Measurements from ENCODE around the gene IZUMO3.
A peak's percentile ranks its signal among the peaks of the same experiment; 100 is the strongest.
"Not testable (repeated sequence)": the region's sequence is repeated elsewhere in the genome, so short reads cannot be mapped to it uniquely, and the experiment has no call there.

Gene IZUMO3

GRCh38 chr9:24545847-24546522 is at the start of gene IZUMO3:
Gene IZUMO3 (minus strand): TSS chr9:24545897. CDS start chr9:24545649, 248 bp downstream.
- no peaks in the 10 kb centered on the region for H3K27me3 ChIP-seq (ENCODE audit: control insufficient read depth in 5 of 5, insufficient read depth in 4 of 5, low read length in 5 of 5)
- no peak within 1 kb of the TSS for H3K27ac ChIP-seq (ENCODE audit: low read depth, low read length)
- peaks cover 0 to 7% (median 0%) of the 10 kb centered on the region in 5 donors for H3K4me1 ChIP-seq (ENCODE audit: control insufficient read depth in 5 of 5, insufficient read depth in 5 of 5, low read length in 5 of 5)
- H3K36me3 ChIP-seq (ENCODE audit: control insufficient read depth in 5 of 5, insufficient read depth in 5 of 5, low read length in 5 of 5) = no peaks in the 10 kb centered on the region
- no peaks in the 10 kb centered on the region for H3K9me3 ChIP-seq (ENCODE audit: control insufficient read depth in 5 of 5, low read length in 5 of 5)
- no peak within 1 kb of the TSS for H3K4me3 ChIP-seq (ENCODE audit: low read depth in 1 of 5, low read length in 5 of 5)
- H3K9ac ChIP-seq (ENCODE audit: low read length in 5 of 5) = no peak within 1 kb of the TSS

DNA sequence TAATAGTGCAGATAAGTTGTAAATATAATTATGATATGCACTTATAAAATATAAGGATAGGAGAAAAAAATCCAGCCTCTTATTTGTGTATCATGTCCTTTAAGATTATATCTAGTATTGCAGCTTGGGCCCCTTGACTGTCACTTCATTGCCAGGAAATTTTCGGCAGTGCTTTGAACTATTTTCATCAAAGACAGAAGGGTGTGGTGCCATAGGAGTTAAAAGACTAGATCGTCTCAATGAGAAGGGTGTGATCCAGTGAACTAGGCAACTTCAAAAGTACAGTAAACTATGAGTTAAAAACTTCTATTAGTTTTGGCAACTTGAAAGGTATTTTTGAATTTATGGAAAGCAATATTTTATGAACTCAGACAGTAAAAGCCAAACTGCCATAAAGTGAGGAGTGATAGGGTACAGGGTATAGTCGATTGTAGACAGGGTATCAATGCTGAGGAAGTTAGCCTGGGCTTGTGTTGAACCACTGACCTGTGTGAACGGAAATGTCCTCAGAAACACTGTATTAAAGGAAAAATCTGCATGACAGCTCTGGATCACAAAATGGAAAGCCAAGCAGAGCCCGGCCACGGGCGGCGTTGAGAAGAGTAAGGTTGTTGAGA is 48.6 kb upstream of the IZUMO3 start:
- H3K9ac ChIP-seq (ENCODE audit: low read length in 5 of 5) = no peak overlapping the region
- H3K9me3 ChIP-seq (ENCODE audit: control insufficient read depth in 5 of 5, low read length in 5 of 5) = no peaks in the 10 kb centered on the region
- no peaks in the 10 kb centered on the region for H3K36me3 ChIP-seq (ENCODE audit: control insufficient read depth in 5 of 5, insufficient read depth in 5 of 5, low read length in 5 of 5)
- no peak overlapping the region for H3K4me3 ChIP-seq (ENCODE audit: low read depth in 1 of 5, low read length in 5 of 5)
- no peaks in the 10 kb centered on the region for H3K4me1 ChIP-seq (ENCODE audit: control insufficient read depth in 5 of 5, insufficient read depth in 5 of 5, low read length in 5 of 5)
- H3K27ac ChIP-seq (ENCODE audit: low read depth, low read length) = no peak overlapping the region
- H3K27me3 ChIP-seq (ENCODE audit: control insufficient read depth in 5 of 5, insufficient read depth in 4 of 5, low read length in 5 of 5) = no peaks in the 10 kb centered on the region

DNA sequence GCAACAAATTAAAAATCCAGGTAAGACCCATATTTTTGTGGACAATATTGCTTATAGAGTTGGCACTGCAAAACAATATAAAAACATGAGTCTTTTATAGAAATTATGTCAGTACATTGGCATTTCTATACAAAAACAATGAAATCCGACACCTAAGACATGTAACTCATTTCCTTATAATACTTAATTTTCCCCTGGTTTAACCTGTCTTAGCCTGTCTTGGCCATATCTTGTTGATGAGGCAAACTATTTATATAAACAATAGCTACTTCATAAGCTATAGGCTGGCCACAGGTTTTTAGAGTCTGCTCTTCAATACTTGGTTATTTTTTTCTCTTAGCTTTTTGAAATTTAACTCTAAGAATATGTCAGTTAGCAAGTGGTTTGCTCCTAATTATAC is 44.7 kb upstream of the IZUMO3 start:
- no peak overlapping the region for H3K27ac ChIP-seq (ENCODE audit: low read depth, low read length)
- H3K4me1 ChIP-seq (ENCODE audit: control insufficient read depth in 5 of 5, insufficient read depth in 5 of 5, low read length in 5 of 5) = no peaks in the 10 kb centered on the region
- no peaks in the 10 kb centered on the region for H3K27me3 ChIP-seq (ENCODE audit: control insufficient read depth in 5 of 5, insufficient read depth in 4 of 5, low read length in 5 of 5)
- H3K36me3 ChIP-seq (ENCODE audit: control insufficient read depth in 5 of 5, insufficient read depth in 5 of 5, low read length in 5 of 5) = no peaks in the 10 kb centered on the region
- peaks cover 0 to 2% (median 0%) of the 10 kb centered on the region in 5 donors for H3K9me3 ChIP-seq (ENCODE audit: control insufficient read depth in 5 of 5, low read length in 5 of 5)
- H3K4me3 ChIP-seq (ENCODE audit: low read depth in 1 of 5, low read length in 5 of 5) = no peak overlapping the region
- no peak overlapping the region for H3K9ac ChIP-seq (ENCODE audit: low read length in 5 of 5)

DNA sequence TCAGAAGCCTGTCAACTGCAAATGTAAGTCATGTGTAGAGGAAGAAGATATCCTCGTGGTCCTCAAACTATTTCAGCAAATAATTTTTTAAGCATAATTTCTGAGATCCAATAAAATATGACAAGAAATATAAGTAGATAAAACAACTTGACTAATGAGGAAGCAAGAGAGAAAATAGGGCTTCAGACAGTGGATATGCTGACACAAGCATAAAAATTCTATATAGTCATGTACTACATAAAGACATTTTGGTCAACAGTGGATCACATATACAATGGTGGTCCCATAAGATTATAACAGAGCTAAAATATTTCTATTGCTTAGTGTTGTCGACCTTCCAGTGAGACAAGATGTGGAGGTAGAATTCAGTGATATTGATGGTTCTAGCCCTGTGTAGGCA is 42.2 kb upstream of the IZUMO3 start:
- Histone ChIP-seq H3K27me3 (ENCODE audit: control insufficient read depth in 5 of 5, insufficient read depth in 4 of 5, low read length in 5 of 5) (no peaks in the 10 kb centered on the region), H3K27ac (ENCODE audit: low read depth, low read length) (no peak overlapping the region), H3K36me3 (ENCODE audit: control insufficient read depth in 5 of 5, insufficient read depth in 5 of 5, low read length in 5 of 5) (no peaks in the 10 kb centered on the region), H3K9me3 (ENCODE audit: control insufficient read depth in 5 of 5, low read length in 5 of 5) (peaks cover 0 to 4% (median 0%) of the 10 kb centered on the region in 5 donors), H3K4me3 (ENCODE audit: low read depth in 1 of 5, low read length in 5 of 5) (no peak overlapping the region), H3K9ac (ENCODE audit: low read length in 5 of 5) (no peak overlapping the region), H3K4me1 (ENCODE audit: control insufficient read depth in 5 of 5, insufficient read depth in 5 of 5, low read length in 5 of 5) (no peaks in the 10 kb centered on the region)

DNA sequence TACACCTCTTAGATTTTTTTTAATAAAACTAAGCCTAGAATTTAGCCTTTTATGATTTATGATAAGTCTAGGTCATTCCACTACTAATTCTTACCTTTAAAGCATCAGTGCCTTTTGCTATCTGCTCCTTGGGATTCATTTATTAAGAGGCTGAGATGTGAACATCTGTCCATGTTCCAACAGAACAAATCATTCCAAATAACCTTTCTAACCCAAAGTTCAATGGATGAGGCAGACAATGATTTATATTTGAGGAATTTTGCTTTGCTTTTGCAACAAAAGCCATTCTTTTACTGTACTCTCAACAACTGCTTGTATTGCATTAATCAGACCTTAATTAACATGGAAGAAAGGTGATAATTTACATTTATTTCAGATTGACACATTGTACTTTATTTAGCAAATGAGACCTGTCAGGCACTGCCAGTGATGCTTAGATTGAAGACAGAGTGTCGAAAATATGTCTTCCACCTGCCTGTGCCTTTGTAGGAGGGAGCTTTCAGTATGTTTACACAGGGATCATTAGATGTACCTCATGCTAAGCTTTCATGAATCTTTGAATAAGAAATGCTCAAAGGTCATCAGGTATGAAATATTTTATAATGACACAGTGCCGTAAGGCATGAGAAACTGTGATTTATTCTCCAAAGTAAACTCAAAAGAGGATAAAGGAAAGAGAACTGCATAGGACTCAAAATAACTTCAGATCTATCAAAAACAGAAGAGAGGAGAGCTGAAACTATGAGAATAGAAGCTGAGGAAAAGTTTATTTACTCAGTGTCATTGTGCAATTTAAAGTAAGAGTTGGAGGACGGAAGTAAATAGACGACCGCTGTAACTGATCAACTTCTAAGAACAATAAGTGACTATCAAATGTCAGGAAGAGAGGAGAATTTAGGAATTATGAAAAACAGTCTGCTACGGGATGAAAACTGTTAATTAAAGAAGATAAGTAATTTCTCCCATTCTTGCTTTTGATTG is 36.7 kb upstream of the IZUMO3 start:
- Histone ChIP-seq H3K36me3 (ENCODE audit: control insufficient read depth in 5 of 5, insufficient read depth in 5 of 5, low read length in 5 of 5) (no peaks in the 10 kb centered on the region), H3K4me1 (ENCODE audit: control insufficient read depth in 5 of 5, insufficient read depth in 5 of 5, low read length in 5 of 5) (no peaks in the 10 kb centered on the region), H3K9ac (ENCODE audit: low read length in 5 of 5) (no peak overlapping the region), H3K27ac (ENCODE audit: low read depth, low read length) (no peak overlapping the region), H3K4me3 (ENCODE audit: low read depth in 1 of 5, low read length in 5 of 5) (no peak overlapping the region), H3K27me3 (ENCODE audit: control insufficient read depth in 5 of 5, insufficient read depth in 4 of 5, low read length in 5 of 5) (no peaks in the 10 kb centered on the region), H3K9me3 (ENCODE audit: control insufficient read depth in 5 of 5, low read length in 5 of 5) (peaks cover 0 to 4% (median 0%) of the 10 kb centered on the region in 5 donors)

GRCh38 chr9:24580005-24580404 is 34.3 kb upstream of the IZUMO3 start:
- H3K36me3 ChIP-seq (ENCODE audit: control insufficient read depth in 5 of 5, insufficient read depth in 5 of 5, low read length in 5 of 5); H3K27me3 ChIP-seq (ENCODE audit: control insufficient read depth in 5 of 5, insufficient read depth in 4 of 5, low read length in 5 of 5); H3K9ac ChIP-seq (ENCODE audit: low read length in 5 of 5); H3K27ac ChIP-seq (ENCODE audit: low read depth, low read length); H3K9me3 ChIP-seq (ENCODE audit: control insufficient read depth in 5 of 5, low read length in 5 of 5); H3K4me1 ChIP-seq (ENCODE audit: control insufficient read depth in 5 of 5, insufficient read depth in 5 of 5, low read length in 5 of 5); H3K4me3 ChIP-seq (ENCODE audit: low read depth in 1 of 5, low read length in 5 of 5): not testable (repeated sequence)

GRCh38 chr9:24572406-24572805 is 26.7 kb upstream of the IZUMO3 start:
- Histone ChIP-seq H3K4me1 (ENCODE audit: control insufficient read depth in 5 of 5, insufficient read depth in 5 of 5, low read length in 5 of 5) (peaks cover 0 to 15% (median 0%) of the 10 kb centered on the region in 5 donors), H3K27ac (ENCODE audit: low read depth, low read length) (peak overlapping the region; percentile 69), H3K4me3 (ENCODE audit: low read depth in 1 of 5, low read length in 5 of 5) (peak overlapping the region in 1 of 5 donors; percentile 33), H3K36me3 (ENCODE audit: control insufficient read depth in 5 of 5, insufficient read depth in 5 of 5, low read length in 5 of 5) (no peaks in the 10 kb centered on the region), H3K27me3 (ENCODE audit: control insufficient read depth in 5 of 5, insufficient read depth in 4 of 5, low read length in 5 of 5) (no peaks in the 10 kb centered on the region), H3K9ac (ENCODE audit: low read length in 5 of 5) (no peak overlapping the region), H3K9me3 (ENCODE audit: control insufficient read depth in 5 of 5, low read length in 5 of 5) (no peaks in the 10 kb centered on the region)

DNA sequence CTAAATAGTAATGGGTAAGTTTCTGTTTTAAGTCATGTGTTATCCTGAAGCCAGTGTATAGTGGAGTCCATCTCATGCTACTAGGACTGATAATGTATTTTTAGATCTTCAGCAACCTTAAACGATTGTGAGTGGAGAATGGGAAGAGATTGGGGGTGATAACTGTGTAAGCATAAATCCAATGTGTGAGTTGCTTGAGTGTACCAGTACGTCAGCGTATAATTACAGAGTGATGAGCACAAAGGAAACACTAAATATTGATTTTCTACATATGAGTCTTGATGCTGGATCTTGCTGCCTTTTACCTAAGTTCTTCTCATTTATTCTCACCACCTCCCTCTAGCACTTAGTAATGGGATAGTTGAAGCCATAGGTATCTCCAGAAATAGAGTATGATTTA is 16.3 kb upstream of the IZUMO3 start:
- Histone ChIP-seq H3K9ac (ENCODE audit: low read length in 5 of 5) (no peak overlapping the region), H3K36me3 (ENCODE audit: control insufficient read depth in 5 of 5, insufficient read depth in 5 of 5, low read length in 5 of 5) (no peaks in the 10 kb centered on the region), H3K4me3 (ENCODE audit: low read depth in 1 of 5, low read length in 5 of 5) (no peak overlapping the region), H3K9me3 (ENCODE audit: control insufficient read depth in 5 of 5, low read length in 5 of 5) (no peaks in the 10 kb centered on the region), H3K27ac (ENCODE audit: low read depth, low read length) (no peak overlapping the region), H3K4me1 (ENCODE audit: control insufficient read depth in 5 of 5, insufficient read depth in 5 of 5, low read length in 5 of 5) (peaks cover 0 to 3% (median 0%) of the 10 kb centered on the region in 5 donors), H3K27me3 (ENCODE audit: control insufficient read depth in 5 of 5, insufficient read depth in 4 of 5, low read length in 5 of 5) (no peaks in the 10 kb centered on the region)

DNA sequence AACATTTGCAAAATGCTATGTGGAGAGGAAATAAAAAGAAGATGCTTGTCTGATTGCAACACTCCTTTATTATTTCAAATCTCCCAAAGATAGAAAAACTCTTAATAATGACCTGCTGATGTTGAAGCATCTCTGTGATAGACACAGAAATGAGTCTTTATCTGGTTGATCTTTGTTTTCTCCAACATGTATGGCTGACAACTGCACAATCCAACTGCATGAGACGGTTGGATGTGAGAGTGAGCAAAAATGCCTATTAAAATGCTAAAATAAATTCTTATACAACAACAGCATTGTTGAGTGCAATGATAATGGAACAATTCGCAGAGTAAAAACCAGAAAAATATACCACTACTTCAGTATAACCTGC is 7.5 kb upstream of the IZUMO3 start:
- Histone ChIP-seq H3K9me3 (ENCODE audit: control insufficient read depth in 5 of 5, low read length in 5 of 5) (no peaks in the 10 kb centered on the region), H3K4me3 (ENCODE audit: low read depth in 1 of 5, low read length in 5 of 5) (no peak overlapping the region), H3K36me3 (ENCODE audit: control insufficient read depth in 5 of 5, insufficient read depth in 5 of 5, low read length in 5 of 5) (no peaks in the 10 kb centered on the region), H3K27ac (ENCODE audit: low read depth, low read length) (no peak overlapping the region), H3K4me1 (ENCODE audit: control insufficient read depth in 5 of 5, insufficient read depth in 5 of 5, low read length in 5 of 5) (no peaks in the 10 kb centered on the region), H3K27me3 (ENCODE audit: control insufficient read depth in 5 of 5, insufficient read depth in 4 of 5, low read length in 5 of 5) (no peaks in the 10 kb centered on the region), H3K9ac (ENCODE audit: low read length in 5 of 5) (no peak overlapping the region)

Measured in subcutaneous abdominal adipose tissue (tissue), 5 donors.